WI38 (cell line): ENCODE results near the gene MCRS1.

Source experiments
- H3K4me3 ChIP-seq: 2 replicates; pipeline ENCODE4 v1.5.1; 2011; ENCODE audit warnings: low read depth, mild to moderate bottlenecking, control low read depth, low read length
- TF ChIP-seq, protein P1 (sequence below): IDR thresholded peaks from 2 replicates; pipeline ENCODE4 v1.5.1; 2012; ENCODE audit warnings: low read depth, mild to moderate bottlenecking, control low read depth, low read length

Gene MCRS1

DNA sequence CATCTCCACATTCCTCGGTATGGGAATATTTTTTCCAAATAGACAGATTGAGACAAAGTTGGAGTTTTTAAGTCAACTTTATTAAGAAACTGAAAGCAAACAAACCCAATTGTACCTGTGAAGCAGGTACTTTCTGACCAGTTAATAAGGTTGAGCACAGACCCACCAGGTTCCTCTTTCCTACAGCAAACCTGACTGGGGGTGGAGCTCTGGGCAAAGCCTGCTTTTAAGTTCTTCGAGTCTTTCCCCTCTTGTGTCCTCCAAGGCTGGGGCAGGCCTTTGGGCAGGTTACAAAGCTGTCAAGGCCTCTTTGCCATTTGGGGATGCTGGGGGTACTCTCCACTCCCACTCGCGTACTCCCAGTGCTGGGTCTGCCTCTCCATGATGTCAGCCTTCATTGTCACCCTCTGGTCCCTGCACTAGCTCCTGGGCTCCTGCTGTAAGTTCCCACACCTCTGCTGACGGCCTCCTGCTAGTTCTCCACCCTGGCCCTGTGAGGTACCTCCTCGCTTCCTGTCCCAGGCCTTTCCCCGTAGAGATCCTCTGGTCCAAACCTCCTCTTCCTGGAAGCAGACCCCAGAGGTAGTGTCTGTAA lies 25.9 kb downstream of the MCRS1 start:
- H3K4me3 ChIP-seq: no peak overlapping the region
- TF ChIP-seq, protein P1, sequence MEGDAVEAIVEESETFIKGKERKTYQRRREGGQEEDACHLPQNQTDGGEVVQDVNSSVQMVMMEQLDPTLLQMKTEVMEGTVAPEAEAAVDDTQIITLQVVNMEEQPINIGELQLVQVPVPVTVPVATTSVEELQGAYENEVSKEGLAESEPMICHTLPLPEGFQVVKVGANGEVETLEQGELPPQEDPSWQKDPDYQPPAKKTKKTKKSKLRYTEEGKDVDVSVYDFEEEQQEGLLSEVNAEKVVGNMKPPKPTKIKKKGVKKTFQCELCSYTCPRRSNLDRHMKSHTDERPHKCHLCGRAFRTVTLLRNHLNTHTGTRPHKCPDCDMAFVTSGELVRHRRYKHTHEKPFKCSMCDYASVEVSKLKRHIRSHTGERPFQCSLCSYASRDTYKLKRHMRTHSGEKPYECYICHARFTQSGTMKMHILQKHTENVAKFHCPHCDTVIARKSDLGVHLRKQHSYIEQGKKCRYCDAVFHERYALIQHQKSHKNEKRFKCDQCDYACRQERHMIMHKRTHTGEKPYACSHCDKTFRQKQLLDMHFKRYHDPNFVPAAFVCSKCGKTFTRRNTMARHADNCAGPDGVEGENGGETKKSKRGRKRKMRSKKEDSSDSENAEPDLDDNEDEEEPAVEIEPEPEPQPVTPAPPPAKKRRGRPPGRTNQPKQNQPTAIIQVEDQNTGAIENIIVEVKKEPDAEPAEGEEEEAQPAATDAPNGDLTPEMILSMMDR: no peak

DNA sequence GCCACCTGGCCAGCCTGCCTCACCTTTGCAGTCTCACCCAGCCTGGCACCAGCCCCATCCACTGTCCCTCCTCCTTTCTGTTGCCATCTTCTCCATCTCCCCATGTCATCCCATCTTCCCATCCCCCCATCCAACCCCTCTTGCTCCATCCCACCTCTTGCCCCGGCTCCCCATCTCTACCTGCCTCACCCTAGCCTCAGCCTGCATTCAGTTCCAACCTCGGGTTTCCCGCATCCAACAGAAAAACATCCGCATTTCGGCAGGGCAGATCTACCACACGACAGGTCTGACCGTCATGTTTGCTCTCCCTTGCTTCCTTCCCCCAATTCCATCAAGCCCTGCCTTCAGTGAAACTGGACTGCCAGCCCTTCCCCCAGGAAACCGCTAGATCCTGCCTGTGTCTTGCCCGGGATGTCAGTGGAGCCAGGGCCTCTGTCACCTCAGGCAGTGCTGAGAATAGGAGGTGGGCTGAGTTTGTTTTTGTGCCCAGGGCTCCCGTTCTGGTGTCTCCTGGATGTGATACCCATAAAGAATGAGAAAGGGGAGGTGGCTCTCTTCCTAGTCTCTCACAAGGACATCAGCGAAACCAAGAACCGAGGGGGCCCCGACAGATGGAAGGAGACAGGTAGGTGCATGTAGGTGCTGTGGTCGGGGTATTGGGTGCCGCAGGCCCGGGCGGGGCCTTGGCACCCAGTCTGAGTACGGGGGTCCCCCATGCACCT lies 26.6 kb downstream of the MCRS1 start:
- TF ChIP-seq, protein P1: no peak

DNA sequence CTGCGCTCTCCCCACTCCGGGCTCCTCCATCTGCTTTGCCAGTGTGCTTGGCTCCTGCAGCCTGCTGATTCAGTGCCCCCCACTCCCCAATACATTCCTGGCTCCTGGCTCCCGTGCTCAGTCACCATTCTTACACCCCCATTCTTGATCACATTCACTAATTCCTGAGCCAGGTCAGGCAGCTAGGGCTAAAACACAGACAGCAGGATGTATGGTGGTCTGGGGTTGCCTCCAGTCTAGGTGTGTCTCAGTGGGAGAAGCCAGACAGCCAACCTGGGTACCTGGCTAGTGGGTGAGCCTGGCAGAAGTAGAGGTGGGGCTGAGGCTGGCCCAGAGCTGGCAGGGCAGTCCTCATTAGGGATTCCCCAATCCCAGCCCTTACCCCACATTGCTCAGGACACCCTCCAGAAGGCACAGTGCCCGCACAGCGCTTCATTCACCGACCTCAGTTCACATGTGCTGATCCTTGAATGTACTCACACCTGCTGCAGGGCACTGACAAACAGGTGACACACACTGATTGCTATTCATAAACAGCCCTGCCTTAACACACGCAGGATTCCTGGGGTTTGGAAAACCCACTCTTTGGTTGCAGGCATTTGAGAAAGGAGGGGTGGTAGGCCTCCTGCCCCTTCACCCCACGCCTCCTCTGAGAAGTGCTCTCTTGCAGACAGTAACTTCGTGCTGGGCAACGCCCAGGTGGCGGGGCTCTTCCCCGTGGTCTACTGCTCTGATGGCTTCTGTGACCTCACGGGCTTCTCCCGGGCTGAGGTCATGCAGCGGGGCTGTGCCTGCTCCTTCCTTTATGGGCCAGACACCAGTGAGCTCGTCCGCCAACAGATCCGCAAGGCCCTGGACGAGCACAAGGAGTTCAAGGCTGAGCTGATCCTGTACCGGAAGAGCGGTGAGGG lies 27.5 kb downstream of the MCRS1 start:
- no peak overlapping the region for H3K4me3 ChIP-seq
- TF ChIP-seq, protein P1: no peak

More for the DNA sequence above, 26.6 kb downstream of the MCRS1 start:
- H3K4me3 ChIP-seq: no peak overlapping the region

DNA sequence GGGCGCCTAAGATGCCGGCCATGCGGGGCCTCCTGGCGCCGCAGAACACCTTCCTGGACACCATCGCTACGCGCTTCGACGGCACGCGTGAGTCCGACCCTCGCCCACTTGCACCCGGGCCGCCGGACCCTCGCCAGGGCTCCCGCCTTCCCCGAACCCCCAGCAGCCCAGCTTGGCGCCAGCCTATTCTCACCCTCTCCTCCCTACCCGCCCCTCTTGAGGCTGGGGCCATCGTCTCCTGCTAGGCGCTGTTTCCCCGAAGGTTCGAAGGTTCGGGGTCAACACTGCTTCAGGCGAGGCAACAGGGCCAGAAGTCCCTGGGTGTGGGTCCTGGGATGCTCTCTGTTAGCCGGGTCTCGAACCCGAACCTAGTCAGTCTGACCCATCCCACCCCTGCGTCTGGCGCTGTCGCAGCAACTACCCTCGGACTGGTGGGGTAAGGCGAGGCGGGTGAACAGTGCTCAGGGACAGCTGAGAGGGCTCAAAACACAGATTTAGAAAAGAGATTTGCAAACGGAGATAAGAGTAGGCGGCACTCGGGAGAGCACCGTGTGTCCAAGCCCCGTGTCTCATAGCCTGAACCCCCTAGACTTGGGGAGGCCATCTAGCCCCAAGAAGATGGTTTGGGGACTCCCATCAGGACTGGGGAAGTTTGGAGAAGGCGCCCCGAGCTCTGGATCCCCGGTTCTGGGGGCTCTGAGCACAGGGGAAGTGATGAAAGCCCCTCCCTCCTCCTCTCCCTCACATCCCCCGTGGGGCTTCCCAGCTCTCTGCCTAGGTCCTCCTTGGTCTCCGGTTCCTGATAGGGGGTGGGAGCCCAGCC lies 28.3 kb downstream of the MCRS1 start:
- no peak overlapping the region for H3K4me3 ChIP-seq
- TF ChIP-seq, protein P1: no peak

DNA sequence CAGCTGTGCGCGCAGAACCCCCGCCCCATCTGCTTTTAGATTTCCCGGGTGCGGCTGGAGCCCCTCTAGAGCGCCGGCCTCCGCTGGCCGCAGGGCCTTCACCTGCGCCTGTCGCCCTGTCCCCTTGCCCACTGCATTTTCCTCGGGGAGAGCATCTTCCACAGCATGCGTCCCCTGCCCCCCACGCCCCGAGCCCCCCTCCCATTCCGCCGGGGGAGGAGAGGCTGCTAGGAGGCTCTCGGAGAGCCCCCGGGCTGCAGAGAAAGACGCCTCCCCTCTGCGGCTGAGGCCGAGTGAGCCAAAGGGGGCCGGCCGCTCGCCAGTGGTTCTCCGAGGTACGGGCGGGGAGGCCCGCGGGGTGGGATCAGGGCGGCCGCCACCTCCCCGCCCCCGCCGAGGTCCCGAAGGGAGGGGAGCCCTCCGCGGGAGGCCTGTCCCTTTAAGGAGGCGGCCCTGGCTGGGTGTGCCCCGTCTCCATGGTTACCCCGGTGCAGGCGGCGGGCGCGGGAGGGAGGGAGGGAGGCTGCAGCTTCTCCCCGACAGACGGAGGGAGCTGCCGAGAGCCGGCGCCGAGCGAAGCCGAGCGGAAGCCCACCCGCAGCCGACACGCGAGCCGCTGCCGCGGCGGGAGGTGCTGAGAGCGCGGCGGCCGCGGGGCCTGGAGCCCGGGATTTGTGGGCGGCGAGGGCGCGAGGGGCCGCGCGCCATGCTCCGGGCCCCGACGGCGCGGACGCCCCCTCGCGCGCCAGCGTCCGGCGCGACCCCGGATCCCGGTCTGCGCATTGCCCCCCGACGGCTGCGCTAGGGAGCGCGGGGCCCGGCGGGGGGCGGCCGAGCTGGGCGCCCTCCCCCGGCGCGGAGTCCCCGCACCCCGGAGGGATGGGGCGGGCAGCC lies 29.2 kb downstream of the MCRS1 start, which contains the start of gene KCNH3:
Gene KCNH3 (plus strand): TSS at position 521 of the 894 bp plus-strand sequence. CDS start 387 bp downstream, outside the sequence.
- H3K4me3 ChIP-seq: peak within 1 kb of the TSS; percentile 42
- TF ChIP-seq, protein P1: no peak
